ENCODE results near the gene ANKRD36C. TPM values are rescaled to one million over a fixed set of nuclear protein-coding genes. Genes with fewer than 3 reads are reported as not detected.

The ANKRD36C gene
- total RNA-seq = 18.8 and 68.9 TPM in 2 replicates

DNA sequence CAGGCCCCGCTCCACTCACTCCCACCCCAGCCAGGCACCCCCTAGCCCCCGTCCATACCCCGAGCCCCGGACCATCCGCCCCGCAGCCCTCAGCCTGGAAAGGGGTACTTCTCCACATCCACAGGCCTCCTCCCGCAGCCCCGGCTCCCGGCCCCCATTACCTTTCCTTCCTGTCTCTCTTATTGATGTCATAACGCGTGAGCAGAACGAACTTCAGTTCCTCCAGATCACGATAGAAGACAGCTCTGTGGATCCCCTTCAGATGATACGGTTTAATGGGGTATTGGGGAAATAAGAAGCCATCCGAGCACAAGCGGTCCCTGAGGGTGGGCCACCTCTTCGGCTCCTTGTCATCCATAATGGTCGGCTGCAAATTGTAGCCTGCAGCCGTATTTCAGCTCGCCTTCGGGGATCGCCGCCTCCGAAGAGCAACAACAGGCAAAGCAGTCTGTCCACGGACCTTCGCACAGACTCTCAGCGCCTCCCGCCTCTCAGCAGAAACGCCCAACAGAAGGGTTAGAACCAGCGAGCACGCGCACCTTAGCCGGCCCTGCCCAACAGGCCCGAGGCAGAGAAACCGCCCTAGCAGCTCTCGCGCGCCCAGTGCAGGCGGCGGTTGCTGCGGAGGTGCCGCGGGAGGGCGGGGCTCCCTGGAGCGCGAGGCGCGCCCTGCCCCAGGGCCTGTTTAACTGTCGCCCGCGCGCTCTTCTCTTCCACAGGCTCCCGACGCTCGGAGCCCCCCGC lies at the start of gene ANKRD36C:
ANKRD36C (minus strand) TSS at position 474 of the 744 bp plus-strand sequence; CDS start at position 358, 116 bp downstream.

DNA sequence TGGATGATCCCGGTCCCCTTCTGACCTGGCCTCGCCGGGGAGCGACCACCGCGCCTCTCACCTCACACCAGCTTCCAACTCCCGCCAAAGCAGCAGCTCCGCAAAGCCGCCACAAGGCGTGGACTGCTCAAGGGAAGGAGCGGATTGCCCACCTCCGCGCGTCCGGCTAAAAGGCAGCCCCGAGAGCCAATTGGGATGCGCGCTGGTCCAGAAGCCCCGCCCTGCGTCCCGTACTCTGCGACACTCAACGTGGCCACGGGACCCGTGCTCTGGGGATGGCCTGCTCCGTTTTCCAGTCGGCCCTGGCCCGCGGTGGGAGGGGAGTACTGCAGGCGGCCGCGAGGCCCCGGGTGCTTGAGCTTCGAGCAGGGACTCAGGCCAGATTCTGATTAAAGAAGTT lies 43.2 kb upstream of the ANKRD36C start, which contains the start of gene GPAT2:
GPAT2 (minus strand) TSS at position 125 of the 400 bp plus-strand sequence. CDS start 2,557 bp downstream, outside the sequence.

Other genes with a start within 250 kb of the ANKRD36C start
- gene GPAT2, start 43.1 kb upstream of the ANKRD36C start, total RNA-seq = 11.3 and 13.9 TPM in 2 replicates
- 0.06 TPM in 1 of 2 replicates, not detected in the other for gene ADRA2B, start 124.7 kb upstream of the ANKRD36C start, total RNA-seq
- not detected in 2 replicates for gene ASTL, start 146.7 kb upstream of the ANKRD36C start, total RNA-seq
- 0.49 and 0.63 TPM in 2 replicates for gene DUSP2, start 153.6 kb upstream of the ANKRD36C start, total RNA-seq
- gene STARD7, start 217.0 kb upstream of the ANKRD36C start, total RNA-seq = 122 and 254 TPM in 2 replicates

Data from bladder microvascular endothelial cell (primary cell).